ENCODE data around the gene NDUFA8. TPM values are rescaled to one million over a fixed set of nuclear protein-coding genes. Genes with fewer than 3 reads are reported as not detected.

Gene NDUFA8
- polyA plus RNA-seq, 1 donor (not counting 4 experiments of a cell fraction or from before 2014, with no cell fraction given), result 105 TPM

DNA sequence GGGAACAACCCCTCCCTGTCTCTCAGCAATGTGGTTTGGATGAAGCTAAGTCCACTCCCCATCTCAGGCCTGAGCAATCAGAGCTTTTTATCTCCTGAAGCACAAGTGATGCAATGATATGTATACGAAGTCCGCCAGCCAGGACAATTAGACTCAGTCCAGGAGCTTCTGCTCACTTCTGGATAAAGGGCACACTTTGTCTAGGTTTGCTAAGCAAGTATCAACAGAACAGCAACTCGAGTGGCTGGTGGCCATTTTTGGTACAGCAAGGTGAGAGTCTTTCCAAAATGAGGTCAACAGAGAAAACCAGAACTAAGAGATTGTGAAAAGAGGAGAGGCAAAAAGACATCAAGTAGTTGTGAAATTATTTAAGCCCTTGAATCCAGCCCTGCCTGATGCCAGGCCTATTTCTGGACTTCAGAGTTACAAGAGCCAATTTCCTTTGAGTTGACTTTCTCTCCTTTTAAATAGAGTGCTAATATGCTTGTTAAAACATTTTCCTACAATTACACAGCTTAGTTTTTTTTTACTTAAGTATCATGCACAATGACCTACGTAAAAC, 8.2 kb downstream of the NDUFA8 start:
- Histone ChIP-seq H3K27ac (ENCODE audit: control insufficient read depth, insufficient read depth, low read length) (no peak overlapping the region), H3K9ac (ENCODE audit: control insufficient read depth, extremely low read depth, insufficient read depth, low read length) (no peak overlapping the region), H3K36me3 (ENCODE audit: control insufficient read depth in 2 of 2, extremely low read depth in 1 of 2, insufficient read depth in 2 of 2, low read length in 2 of 2) (peaks cover 6 to 7% of the 10 kb centered on the region in 2 experiments), H3K27me3 (ENCODE audit: control insufficient read depth, extremely low read depth, insufficient read depth, low read length) (no peaks in the 10 kb centered on the region), H4K20me1 (ENCODE audit: control insufficient read depth, extremely low read depth, insufficient read depth, low read length) (peaks cover 2% of the 10 kb centered on the region), H3K9me1 (ENCODE audit: control insufficient read depth, extremely low read depth, insufficient read depth, low read length) (no peaks in the 10 kb centered on the region), H3K79me2 (ENCODE audit: control insufficient read depth, insufficient read depth, low read length) (peaks cover 24% of the 10 kb centered on the region), H2AFZ (ENCODE audit: control insufficient read depth, low read length) (no peak overlapping the region), H3K4me2 (ENCODE audit: control insufficient read depth, extremely low read depth, insufficient read depth, low read depth, low read length) (no peak overlapping the region), H3K4me1 (ENCODE audit: control insufficient read depth, extremely low read depth, insufficient read depth, low read length) (no peaks in the 10 kb centered on the region), H3K9me3 (ENCODE audit: control insufficient read depth, low read depth, low read length) (no peaks in the 10 kb centered on the region), H3K4me3 (ENCODE audit: control insufficient read depth in 2 of 3, extremely low read depth in 1 of 3, insufficient read depth in 2 of 3, low read depth in 1 of 3, low read length in 3 of 3) (no peak overlapping the region)
- DNase-seq (ENCODE audit: low read depth, low spot score) (no peak), FAIRE-seq (no peak)
- dilution Hi-C loops (cut with MboI; ENCODE audit: extremely low pct_ligation_motif_present, low sequenced_read_pairs), result no loop called here
- TF ChIP-seq, protein P1, sequence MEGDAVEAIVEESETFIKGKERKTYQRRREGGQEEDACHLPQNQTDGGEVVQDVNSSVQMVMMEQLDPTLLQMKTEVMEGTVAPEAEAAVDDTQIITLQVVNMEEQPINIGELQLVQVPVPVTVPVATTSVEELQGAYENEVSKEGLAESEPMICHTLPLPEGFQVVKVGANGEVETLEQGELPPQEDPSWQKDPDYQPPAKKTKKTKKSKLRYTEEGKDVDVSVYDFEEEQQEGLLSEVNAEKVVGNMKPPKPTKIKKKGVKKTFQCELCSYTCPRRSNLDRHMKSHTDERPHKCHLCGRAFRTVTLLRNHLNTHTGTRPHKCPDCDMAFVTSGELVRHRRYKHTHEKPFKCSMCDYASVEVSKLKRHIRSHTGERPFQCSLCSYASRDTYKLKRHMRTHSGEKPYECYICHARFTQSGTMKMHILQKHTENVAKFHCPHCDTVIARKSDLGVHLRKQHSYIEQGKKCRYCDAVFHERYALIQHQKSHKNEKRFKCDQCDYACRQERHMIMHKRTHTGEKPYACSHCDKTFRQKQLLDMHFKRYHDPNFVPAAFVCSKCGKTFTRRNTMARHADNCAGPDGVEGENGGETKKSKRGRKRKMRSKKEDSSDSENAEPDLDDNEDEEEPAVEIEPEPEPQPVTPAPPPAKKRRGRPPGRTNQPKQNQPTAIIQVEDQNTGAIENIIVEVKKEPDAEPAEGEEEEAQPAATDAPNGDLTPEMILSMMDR (optimal IDR thresholded peaks at IDR 0.05 in 1 of 3, IDR thresholded peaks at IDR 0.05 in 1 of 3, conservative IDR thresholded peaks at IDR 0.05 in 1 of 3; ENCODE audit: extremely low read depth in 1 of 3, insufficient read depth in 2 of 3, low read length in 3 of 3), result peak in 1 of 3 experiments; percentile 2
- TF ChIP-seq EZH2 (IDR thresholded peaks at IDR 0.05; ENCODE audit: low read length), result no peak

DNA sequence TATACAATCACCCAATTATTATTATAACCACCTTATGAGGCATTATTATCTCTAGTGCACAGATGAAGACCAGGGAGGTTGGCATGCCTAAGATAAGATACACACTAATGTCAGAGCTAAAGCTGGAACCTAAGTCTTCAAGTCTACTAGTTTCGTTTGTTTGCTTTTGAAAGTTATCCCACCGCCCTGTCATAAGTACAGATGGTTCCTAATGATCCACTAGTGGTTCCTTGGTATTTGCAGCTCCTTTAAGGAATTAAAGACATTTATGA, 14.1 kb downstream of the NDUFA8 start:
- H3K9ac ChIP-seq (ENCODE audit: control insufficient read depth, extremely low read depth, insufficient read depth, low read length), result no peak overlapping the region
- H3K9me1 ChIP-seq (ENCODE audit: control insufficient read depth, extremely low read depth, insufficient read depth, low read length), result no peaks in the 10 kb centered on the region
- no peaks in the 10 kb centered on the region for H3K79me2 ChIP-seq (ENCODE audit: control insufficient read depth, insufficient read depth, low read length)
- FAIRE-seq, result no peak
- H3K27ac ChIP-seq (ENCODE audit: control insufficient read depth, insufficient read depth, low read length), result no peak overlapping the region
- no peak overlapping the region for H3K4me3 ChIP-seq (ENCODE audit: control insufficient read depth in 2 of 3, extremely low read depth in 1 of 3, insufficient read depth in 2 of 3, low read depth in 1 of 3, low read length in 3 of 3)
- no peak overlapping the region for H3K4me2 ChIP-seq (ENCODE audit: control insufficient read depth, extremely low read depth, insufficient read depth, low read depth, low read length)
- H3K9me3 ChIP-seq (ENCODE audit: control insufficient read depth, low read depth, low read length), result no peaks in the 10 kb centered on the region
- no peaks in the 10 kb centered on the region for H3K27me3 ChIP-seq (ENCODE audit: control insufficient read depth, extremely low read depth, insufficient read depth, low read length)
- dilution Hi-C loops (cut with MboI; ENCODE audit: extremely low pct_ligation_motif_present, low sequenced_read_pairs), result no loop called here
- H3K4me1 ChIP-seq (ENCODE audit: control insufficient read depth, extremely low read depth, insufficient read depth, low read length), result no peaks in the 10 kb centered on the region
- no peak overlapping the region for H2AFZ ChIP-seq (ENCODE audit: control insufficient read depth, low read length)
- H4K20me1 ChIP-seq (ENCODE audit: control insufficient read depth, extremely low read depth, insufficient read depth, low read length), result peaks cover 7% of the 10 kb centered on the region
- H3K36me3 ChIP-seq (ENCODE audit: control insufficient read depth in 2 of 2, extremely low read depth in 1 of 2, insufficient read depth in 2 of 2, low read length in 2 of 2), result peaks cover 13 to 25% of the 10 kb centered on the region in 2 experiments
- no peak for TF ChIP-seq EZH2 (IDR thresholded peaks at IDR 0.05; ENCODE audit: low read length)
- TF ChIP-seq, protein P1 (optimal IDR thresholded peaks at IDR 0.05 in 1 of 3, IDR thresholded peaks at IDR 0.05 in 1 of 3, conservative IDR thresholded peaks at IDR 0.05 in 1 of 3; ENCODE audit: extremely low read depth in 1 of 3, insufficient read depth in 2 of 3, low read length in 3 of 3), result no peak
- DNase-seq (ENCODE audit: low read depth, low spot score), result no peak
